Glomerular visceral epithelial cell (primary cell): ENCODE results near the gene SPZ1.
A peak's percentile ranks its signal among the peaks of the same experiment; 100 is the strongest.
"Not testable (repeated sequence)": the region's sequence is repeated elsewhere in the genome, so short reads cannot be mapped to it uniquely, and the experiment has no call there.

Source experiments
- DNase-seq: peaks from one replicate; pipeline ENCODE4 v3.0.0-alpha.2; 2016; ENCODE audit errors: extremely low spot score

SPZ1 gene, protein sequence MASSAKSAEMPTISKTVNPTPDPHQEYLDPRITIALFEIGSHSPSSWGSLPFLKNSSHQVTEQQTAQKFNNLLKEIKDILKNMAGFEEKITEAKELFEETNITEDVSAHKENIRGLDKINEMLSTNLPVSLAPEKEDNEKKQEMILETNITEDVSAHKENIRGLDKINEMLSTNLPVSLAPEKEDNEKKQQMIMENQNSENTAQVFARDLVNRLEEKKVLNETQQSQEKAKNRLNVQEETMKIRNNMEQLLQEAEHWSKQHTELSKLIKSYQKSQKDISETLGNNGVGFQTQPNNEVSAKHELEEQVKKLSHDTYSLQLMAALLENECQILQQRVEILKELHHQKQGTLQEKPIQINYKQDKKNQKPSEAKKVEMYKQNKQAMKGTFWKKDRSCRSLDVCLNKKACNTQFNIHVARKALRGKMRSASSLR

GRCh38 chr5:80319702-80320101 lies at the start of gene SPZ1:
Gene SPZ1, plus strand, starts transcription at chr5:80320002. Its CDS starts 214 bp downstream, at chr5:80320216.
- no peak for DNase-seq

DNA sequence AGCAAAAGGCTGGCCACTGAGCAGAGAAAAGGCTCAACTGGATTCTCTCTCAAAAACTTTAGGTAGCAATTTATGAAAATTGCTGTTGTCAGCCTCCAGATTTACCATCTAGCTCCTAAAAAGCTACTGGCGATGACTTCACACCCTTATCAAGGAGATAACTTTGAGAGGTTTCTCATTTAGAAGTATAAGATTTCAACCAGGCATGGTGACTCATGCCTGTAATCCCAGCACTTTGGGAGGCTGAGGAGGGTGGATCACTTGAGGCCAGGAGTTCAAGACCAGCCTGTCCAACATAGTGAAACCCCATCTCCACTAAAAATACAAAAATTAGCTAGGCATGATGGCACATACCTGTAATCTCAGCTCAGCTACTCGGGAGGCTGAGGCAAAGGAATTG lies 49.3 kb upstream of the SPZ1 start:
- DNase-seq = not testable (repeated sequence)

DNA sequence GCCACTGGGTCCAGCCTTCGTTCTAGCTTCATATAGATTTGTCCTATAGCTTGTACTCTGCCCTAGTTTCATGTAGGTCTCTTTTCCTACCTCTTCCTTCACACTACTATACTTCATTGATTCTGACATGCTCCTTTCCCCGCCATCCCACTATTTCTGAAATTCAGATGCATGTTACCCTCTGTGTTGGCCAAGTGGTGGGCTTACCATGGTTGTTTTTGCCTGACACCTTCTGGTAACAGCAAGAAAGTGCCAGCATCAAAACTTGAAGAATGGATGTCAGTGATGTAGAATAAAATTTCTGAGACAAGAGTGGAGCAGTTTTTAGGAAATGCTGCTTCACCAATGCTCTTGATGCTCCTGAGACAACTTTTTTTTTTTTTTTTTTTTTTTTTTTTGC lies 44.5 kb upstream of the SPZ1 start:
- DNase-seq = peak; percentile 15

DNA sequence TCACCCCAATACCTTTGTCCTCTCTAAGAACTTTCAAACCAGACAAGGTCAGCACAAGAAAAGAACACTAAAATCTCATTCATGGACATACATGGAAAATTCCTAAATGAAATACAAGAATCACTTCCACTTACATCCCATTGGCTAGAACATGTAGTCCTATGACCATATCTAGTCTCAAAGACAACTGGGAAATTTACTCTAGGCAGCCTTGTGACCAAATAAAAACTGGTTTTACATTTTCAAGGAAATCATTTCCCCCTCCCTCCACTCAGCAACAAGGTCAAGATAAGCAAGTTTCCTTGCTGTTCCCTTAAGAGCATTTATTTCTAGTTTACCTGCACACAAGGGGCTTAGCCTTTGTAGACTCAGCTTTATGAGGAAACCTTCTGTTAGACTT lies 43.6 kb upstream of the SPZ1 start:
- DNase-seq = no peak

- no peak for DNase-seq
These were observed 42.6 kb upstream of the SPZ1 start for GRCh38 chr5:80277191-80277590.

DNA sequence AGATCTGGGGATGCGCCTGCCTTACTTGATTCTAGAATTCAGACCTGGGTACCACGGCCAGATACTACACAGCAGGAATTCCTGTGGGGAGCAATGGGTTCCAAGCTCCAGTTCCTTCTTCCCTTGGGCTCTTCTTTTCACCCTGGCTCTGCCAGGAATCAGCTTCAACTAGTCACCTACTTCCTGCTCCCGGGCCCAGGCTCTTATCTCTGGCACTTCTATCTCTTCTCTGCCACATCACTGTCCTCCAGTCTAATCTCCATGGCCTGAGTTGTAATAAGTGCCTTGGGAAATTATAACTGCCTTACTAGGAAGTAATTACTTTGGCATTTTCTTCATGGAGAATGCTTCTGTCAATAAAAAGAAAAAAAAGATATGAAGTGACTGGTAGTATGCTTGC lies 37.7 kb upstream of the SPZ1 start:
- DNase-seq = no peak

DNA sequence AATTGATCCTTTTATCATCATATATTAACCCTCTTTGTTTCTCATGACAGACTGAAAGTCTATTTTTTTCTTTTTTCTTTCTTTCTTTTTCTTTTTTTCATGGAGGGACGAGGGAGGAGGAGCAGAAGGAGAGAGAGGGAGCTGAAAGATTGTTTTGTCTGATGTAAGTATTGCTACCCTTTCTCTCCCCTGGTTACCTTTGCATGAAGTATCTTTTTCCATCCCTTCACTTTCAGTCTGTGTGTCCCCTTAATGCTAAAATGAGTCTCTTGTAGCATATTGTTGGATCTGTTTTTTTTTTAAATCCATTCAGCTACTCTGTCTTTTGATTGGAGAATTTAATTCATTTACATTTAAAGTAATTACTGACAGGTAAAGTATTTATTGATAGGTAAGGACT lies 36.4 kb upstream of the SPZ1 start:
- no peak for DNase-seq

DNA sequence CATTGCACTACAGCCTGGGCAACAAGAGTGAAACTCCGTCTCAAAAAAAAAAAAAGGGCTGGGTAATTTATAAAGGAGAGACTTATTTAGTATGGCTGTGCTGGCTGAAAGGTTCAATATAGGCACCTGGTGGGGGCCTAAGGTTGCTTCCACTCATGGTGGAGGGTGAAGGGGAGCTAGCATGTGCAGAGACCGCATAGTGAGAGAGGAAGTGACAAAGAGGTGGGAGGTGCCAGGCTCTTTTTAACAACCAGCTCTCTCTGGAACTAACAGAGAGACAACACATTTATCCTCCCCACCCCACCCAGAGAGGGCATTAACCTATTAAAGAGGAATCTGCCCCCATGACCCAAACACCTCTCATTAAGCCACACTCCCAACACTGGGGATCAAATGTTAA lies 35.1 kb upstream of the SPZ1 start:
- no peak for DNase-seq

- DNase-seq = no peak
These were observed 31.6 kb upstream of the SPZ1 start for GRCh38 chr5:80288177-80288576.

GRCh38 chr5:80289320-80289719 lies 30.5 kb upstream of the SPZ1 start:
- DNase-seq = no peak

DNA sequence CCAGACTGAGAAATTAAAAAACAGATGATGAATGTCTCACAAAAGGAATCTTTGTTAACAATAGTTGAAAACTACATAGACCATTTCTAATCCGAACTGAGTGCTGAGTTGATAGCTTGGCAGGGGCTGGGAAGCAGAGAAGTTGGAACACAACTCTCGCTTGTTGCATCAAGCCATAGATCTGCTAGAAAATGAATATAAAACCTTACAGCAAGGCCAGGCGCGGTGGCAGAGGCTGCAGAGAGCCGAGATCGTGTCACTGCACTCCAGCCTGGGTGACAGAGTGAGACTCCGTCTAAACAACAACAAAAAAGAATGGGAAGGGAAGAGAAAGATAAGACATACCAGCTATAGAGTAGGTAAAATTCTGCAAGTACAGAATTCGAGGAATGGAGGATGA lies 28.0 kb upstream of the SPZ1 start:
- DNase-seq = no peak

DNA sequence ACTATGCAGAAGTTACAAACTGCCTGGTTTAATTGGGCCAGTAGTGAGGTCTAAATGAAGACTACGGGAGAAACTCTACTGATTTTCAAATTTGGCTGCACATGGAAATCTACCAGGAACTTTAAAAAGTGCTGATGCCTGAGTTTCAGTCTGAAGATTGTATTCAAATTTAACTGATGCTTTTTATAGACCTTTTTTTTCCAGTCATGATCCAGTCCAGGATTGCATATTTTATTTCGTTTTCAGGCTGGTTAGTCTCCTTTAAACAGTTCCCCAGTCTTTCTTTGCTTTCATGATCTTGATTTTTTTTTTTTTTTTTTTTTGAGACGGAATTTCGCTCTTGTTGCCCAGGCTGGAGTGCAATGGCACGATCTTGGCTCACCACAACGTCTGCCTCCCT lies 23.7 kb upstream of the SPZ1 start:
- no peak for DNase-seq

- no peak for DNase-seq
These were observed 20.2 kb upstream of the SPZ1 start for GRCh38 chr5:80299601-80300000.

DNA sequence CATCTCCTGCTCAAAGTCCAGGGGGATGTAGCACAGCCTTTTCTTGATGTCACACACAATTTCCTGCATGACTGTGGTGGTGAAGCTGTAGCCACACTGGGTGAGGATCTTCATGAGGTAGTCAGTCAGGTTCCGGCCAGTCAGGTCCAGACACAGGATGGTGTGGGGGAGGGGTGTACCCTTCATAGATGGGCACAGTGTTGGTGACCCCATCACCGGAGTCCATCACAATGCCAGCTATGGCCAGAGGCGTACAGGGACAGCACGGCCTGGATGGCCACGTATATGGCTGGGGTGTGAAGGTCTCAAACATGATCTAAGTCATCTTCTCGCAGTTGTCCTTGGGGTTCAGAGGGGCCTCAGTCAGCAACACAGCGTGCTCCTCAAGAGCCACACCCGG lies 19.7 kb upstream of the SPZ1 start:
- no peak for DNase-seq

DNA sequence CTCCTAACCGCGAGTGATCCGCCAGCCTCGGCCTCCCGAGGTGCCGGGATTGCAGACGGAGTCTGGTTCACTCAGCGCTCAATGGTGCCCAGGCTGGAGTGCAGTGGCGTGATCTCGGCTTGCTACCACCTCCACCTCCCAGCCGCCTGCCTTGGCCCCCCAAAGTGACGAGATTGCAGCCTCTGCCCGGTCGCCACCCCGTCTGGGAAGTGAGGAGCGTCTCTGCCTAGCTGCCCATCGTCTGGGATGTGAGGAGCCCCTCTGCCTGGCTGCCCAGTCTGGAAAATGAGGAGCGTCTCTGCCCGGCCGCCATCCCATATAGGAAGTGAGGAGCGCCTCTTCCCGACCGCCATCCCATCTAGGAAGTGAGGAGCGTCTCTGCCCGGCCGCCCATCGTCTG lies 19.0 kb upstream of the SPZ1 start:
- DNase-seq = not testable (repeated sequence)

DNA sequence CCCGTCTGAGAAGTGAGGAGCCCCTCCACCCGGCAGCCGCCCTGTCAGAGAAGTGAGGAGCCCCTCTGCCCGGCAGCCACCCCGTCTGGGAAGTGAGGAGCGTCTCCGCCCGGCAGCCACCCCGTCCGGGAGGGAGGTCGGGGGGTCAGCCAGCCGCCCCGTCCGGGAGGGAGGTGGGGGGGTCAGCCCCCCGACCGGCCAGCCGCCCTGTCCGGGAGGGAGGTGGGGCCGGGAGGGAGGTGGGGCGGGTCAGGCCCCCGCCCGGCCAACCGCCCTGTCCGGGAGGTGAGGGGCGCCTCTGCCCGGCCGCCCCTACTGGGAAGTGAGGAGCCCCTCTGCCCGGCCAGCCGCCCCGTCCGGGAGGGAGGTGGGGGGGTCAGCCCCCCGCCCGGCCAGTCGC lies 18.5 kb upstream of the SPZ1 start:
- DNase-seq = not testable (repeated sequence)

GRCh38 chr5:80302636-80303035 lies 17.2 kb upstream of the SPZ1 start:
- DNase-seq = no peak

- no peak for DNase-seq
These were observed 11.3 kb upstream of the SPZ1 start for GRCh38 chr5:80308526-80308925.

GRCh38 chr5:80309871-80310665 lies 9.7 kb upstream of the SPZ1 start:
- DNase-seq = no peak

- no peak for DNase-seq
These were observed 4.6 kb upstream of the SPZ1 start for GRCh38 chr5:80315244-80315643.

DNA sequence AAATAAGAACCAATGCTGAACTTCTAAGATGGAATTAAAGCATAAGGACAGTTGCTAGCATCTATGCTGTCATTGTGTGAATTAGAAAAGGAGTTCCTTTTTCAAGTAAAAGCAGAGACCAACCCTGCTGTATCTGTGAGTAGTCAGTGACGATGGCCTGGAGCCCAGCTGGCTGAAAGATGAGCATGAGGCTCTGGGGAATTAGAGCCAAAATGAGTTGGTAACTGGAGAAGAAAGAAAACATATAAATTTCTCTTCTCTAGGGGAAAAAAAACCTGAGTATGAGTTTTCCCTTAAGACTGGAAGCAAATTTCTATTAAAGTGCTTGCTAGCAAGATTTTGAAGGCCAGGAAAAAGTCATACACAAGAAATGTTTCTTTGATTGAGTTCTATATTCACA lies 1.6 kb upstream of the SPZ1 start:
- no peak for DNase-seq

- no peak for DNase-seq
These were observed 5.1 kb downstream of the SPZ1 start for GRCh38 chr5:80324912-80325311.

DNA sequence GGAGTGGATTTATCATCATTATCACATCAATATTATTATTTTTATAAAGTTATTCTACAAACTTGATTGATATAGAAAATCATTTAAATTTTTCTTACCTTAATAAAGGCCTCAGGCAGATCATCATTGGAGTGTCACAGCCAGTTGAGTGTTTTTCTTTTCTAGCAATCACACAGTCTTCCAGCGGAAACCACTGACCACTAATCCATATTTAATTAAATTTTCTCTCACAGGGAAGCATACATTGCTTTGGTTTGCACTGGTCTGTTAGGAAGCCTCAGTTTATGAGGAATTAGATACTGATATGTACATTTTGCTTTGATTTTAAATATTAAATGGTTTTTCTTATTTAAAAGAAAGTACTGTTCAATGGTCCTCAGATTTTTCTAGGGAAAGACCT lies 6.7 kb downstream of the SPZ1 start:
- DNase-seq = no peak
